GM19240 (cell line): Measurements from ENCODE around the gene LRRIQ3.
"Not testable (repeated sequence)": the region's sequence is repeated elsewhere in the genome, so short reads cannot be mapped to it uniquely, and the experiment has no call there.

ENCODE experiments used
- DNase-seq: peaks from one replicate; pipeline ENCODE4 v3.0.0; 2011; ENCODE audit warnings: low spot score; ENCODE audit not compliant: insufficient read length

LRRIQ3 gene

GRCh38 chr1:74197657-74198552 lies at the start of gene LRRIQ3, which contains the start of gene FPGT:
TSS of gene LRRIQ3 (minus strand) at chr1:74198176. CDS start at chr1:74183684, 14,492 bp downstream.
TSS of gene FPGT (plus strand) at chr1:74198242. CDS start at chr1:74198279, 37 bp downstream.
- peak; percentile 79 for DNase-seq

- DNase-seq, result no peak
These were observed 48.3 kb upstream of the LRRIQ3 start for GRCh38 chr1:74246315-74246714.

- no peak for DNase-seq
These were observed 47.3 kb upstream of the LRRIQ3 start for GRCh38 chr1:74245168-74245772.

- DNase-seq, result no peak
These were observed 39.8 kb upstream of the LRRIQ3 start for GRCh38 chr1:74237787-74238186.

GRCh38 chr1:74237035-74237434 lies 39.1 kb upstream of the LRRIQ3 start:
- DNase-seq, result no peak

- DNase-seq, result no peak
These were observed 38.5 kb upstream of the LRRIQ3 start for GRCh38 chr1:74236440-74236839.

GRCh38 chr1:74235153-74235552 lies 37.2 kb upstream of the LRRIQ3 start, which contains the start of gene TNNI3K:
TSS of gene TNNI3K (plus strand) at chr1:74235387. CDS start at chr1:74235452, 65 bp downstream.
- DNase-seq, result no peak

- no peak for DNase-seq
These were observed 25.5 kb upstream of the LRRIQ3 start for GRCh38 chr1:74223453-74223852.

- DNase-seq, result no peak
These were observed 24.7 kb upstream of the LRRIQ3 start for GRCh38 chr1:74222701-74223100.

GRCh38 chr1:74215229-74215628 lies 17.3 kb upstream of the LRRIQ3 start:
- no peak for DNase-seq

GRCh38 chr1:74205266-74205665 lies 7.3 kb upstream of the LRRIQ3 start:
- DNase-seq, result no peak

GRCh38 chr1:74199504-74199903 lies 1.5 kb upstream of the LRRIQ3 start:
- DNase-seq, result no peak

GRCh38 chr1:74197255-74197654 lies 721 bp downstream of the LRRIQ3 start:
- no peak for DNase-seq

GRCh38 chr1:74195339-74195738 lies 2.6 kb downstream of the LRRIQ3 start:
- no peak for DNase-seq

- DNase-seq, result no peak
These were observed 4.1 kb downstream of the LRRIQ3 start for GRCh38 chr1:74193908-74194307.

- DNase-seq, result no peak
These were observed 17.5 kb downstream of the LRRIQ3 start for GRCh38 chr1:74180490-74180889.

- not testable (repeated sequence) for DNase-seq
These were observed 23.6 kb downstream of the LRRIQ3 start for GRCh38 chr1:74174423-74174822.

- DNase-seq, result no peak
These were observed 35.6 kb downstream of the LRRIQ3 start for GRCh38 chr1:74162333-74162732.

- no peak for DNase-seq
These were observed 36.5 kb downstream of the LRRIQ3 start for GRCh38 chr1:74161497-74161896.

- DNase-seq, result no peak
These were observed 37.9 kb downstream of the LRRIQ3 start for GRCh38 chr1:74160046-74160445.

GRCh38 chr1:74145086-74145485 lies 52.9 kb downstream of the LRRIQ3 start:
- no peak for DNase-seq

GRCh38 chr1:74117370-74117769 lies 80.6 kb downstream of the LRRIQ3 start:
- DNase-seq, result not testable (repeated sequence)
